Measurements from ENCODE around the gene COPG2.

- no peak for TF ChIP-seq EP300 (IDR thresholded peaks at IDR 0.05)
- no peak for TF ChIP-seq POLR2A (IDR thresholded peaks at IDR 0.05)
These were observed 29.3 kb upstream of the COPG2 start for GRCh38 chr7:130697820-130698219.
